ENCODE data around the gene RABGAP1L.

Gene RABGAP1L

GRCh38 chr1:174748586-174748985 lies 589.3 kb downstream of the RABGAP1L start:
- DNase-seq (ENCODE audit: low spot score), result no peak

- DNase-seq (ENCODE audit: low spot score), result no peak
Observed at GRCh38 chr1:174753131-174753530, 593.8 kb downstream of the RABGAP1L start.

GRCh38 chr1:174761335-174761734 lies 602.0 kb downstream of the RABGAP1L start:
- no peak for DNase-seq (ENCODE audit: low spot score)

GRCh38 chr1:174761901-174762585 lies 602.7 kb downstream of the RABGAP1L start:
- DNase-seq (ENCODE audit: low spot score), result no peak

GRCh38 chr1:174764191-174764590 lies 604.9 kb downstream of the RABGAP1L start:
- no peak for DNase-seq (ENCODE audit: low spot score)

- no peak for DNase-seq (ENCODE audit: low spot score)
Observed at GRCh38 chr1:174766727-174767126, 607.4 kb downstream of the RABGAP1L start.

GRCh38 chr1:174768516-174768915 lies 609.2 kb downstream of the RABGAP1L start:
- DNase-seq (ENCODE audit: low spot score), result no peak

- no peak for DNase-seq (ENCODE audit: low spot score)
Observed at GRCh38 chr1:174768949-174769348, 609.6 kb downstream of the RABGAP1L start.

GRCh38 chr1:174769961-174770549 lies 610.7 kb downstream of the RABGAP1L start:
- peak; percentile 61 for DNase-seq (ENCODE audit: low spot score)

- no peak for DNase-seq (ENCODE audit: low spot score)
Observed at GRCh38 chr1:174775621-174776020, 616.3 kb downstream of the RABGAP1L start.

GRCh38 chr1:174777262-174777661 lies 617.9 kb downstream of the RABGAP1L start:
- no peak for DNase-seq (ENCODE audit: low spot score)

GRCh38 chr1:174785510-174785909 lies 626.2 kb downstream of the RABGAP1L start:
- DNase-seq (ENCODE audit: low spot score), result no peak

GRCh38 chr1:174786358-174786757 lies 627.0 kb downstream of the RABGAP1L start:
- no peak for DNase-seq (ENCODE audit: low spot score)

- no peak for DNase-seq (ENCODE audit: low spot score)
Observed at GRCh38 chr1:174786760-174787159, 627.4 kb downstream of the RABGAP1L start.

GRCh38 chr1:174788981-174789380 lies 629.7 kb downstream of the RABGAP1L start:
- DNase-seq (ENCODE audit: low spot score), result peak; percentile 84

GRCh38 chr1:174789399-174789798 lies 630.1 kb downstream of the RABGAP1L start:
- peak; percentile 69 for DNase-seq (ENCODE audit: low spot score)

GRCh38 chr1:174791863-174792262 lies 632.5 kb downstream of the RABGAP1L start:
- no peak for DNase-seq (ENCODE audit: low spot score)

GRCh38 chr1:174794861-174795260 lies 635.5 kb downstream of the RABGAP1L start:
- DNase-seq (ENCODE audit: low spot score), result no peak

- DNase-seq (ENCODE audit: low spot score), result no peak
Observed at GRCh38 chr1:174795806-174796205, 636.5 kb downstream of the RABGAP1L start.

- DNase-seq (ENCODE audit: low spot score), result no peak
Observed at GRCh38 chr1:174797398-174797797, 638.1 kb downstream of the RABGAP1L start.

- no peak for DNase-seq (ENCODE audit: low spot score)
Observed at GRCh38 chr1:174799136-174799479, 639.8 kb downstream of the RABGAP1L start.

- DNase-seq (ENCODE audit: low spot score), result peak; percentile 11
Observed at GRCh38 chr1:174800216-174800851, 641.0 kb downstream of the RABGAP1L start.

- no peak for DNase-seq (ENCODE audit: low spot score)
Observed at GRCh38 chr1:174800876-174801275, 641.6 kb downstream of the RABGAP1L start.
